Measurements from ENCODE around the gene ARFGEF3.

The ARFGEF3 gene

DNA sequence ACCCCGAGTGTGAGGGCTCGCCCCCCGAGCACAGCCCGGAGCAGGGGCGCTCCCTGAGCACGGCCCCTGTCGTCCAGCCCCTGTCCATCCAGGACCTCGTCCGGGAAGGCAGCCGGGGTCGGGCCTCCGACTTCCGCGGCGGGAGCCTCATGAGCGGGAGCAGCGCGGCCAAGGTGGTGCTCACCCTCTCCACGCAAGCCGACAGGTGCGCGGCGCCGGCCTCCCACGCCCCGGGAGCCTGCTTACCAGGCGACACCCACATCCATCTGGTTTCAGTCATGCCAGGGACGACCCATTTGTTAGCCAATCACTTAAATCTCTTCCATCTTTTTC lies 130.1 kb downstream of the ARFGEF3 start:
- Histone ChIP-seq H3K4me3 (no peak overlapping the region), H3K27ac (no peak overlapping the region)
- TF ChIP-seq, protein P1, sequence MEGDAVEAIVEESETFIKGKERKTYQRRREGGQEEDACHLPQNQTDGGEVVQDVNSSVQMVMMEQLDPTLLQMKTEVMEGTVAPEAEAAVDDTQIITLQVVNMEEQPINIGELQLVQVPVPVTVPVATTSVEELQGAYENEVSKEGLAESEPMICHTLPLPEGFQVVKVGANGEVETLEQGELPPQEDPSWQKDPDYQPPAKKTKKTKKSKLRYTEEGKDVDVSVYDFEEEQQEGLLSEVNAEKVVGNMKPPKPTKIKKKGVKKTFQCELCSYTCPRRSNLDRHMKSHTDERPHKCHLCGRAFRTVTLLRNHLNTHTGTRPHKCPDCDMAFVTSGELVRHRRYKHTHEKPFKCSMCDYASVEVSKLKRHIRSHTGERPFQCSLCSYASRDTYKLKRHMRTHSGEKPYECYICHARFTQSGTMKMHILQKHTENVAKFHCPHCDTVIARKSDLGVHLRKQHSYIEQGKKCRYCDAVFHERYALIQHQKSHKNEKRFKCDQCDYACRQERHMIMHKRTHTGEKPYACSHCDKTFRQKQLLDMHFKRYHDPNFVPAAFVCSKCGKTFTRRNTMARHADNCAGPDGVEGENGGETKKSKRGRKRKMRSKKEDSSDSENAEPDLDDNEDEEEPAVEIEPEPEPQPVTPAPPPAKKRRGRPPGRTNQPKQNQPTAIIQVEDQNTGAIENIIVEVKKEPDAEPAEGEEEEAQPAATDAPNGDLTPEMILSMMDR (IDR thresholded peaks at IDR 0.05): no peak
- DNase-seq (ENCODE audit: low spot score): no peak

DNA sequence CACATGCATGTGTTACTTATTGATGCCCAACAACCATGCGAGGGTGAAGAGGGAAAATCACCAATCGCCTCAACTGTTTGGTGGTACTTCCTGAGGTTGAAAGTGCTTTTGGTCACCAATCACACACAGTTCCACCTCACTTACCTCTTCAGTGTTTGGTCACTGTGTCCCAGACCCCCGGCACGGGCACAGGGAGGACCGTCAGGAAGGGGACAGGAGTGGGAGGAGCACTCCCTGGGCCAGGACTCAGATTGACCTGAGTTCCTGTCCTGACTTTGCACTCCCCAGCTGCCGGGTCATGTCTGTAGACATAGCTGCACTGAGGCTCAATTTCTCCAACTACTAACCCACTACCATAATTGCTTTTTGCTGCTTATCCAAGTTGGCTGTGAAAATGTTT lies 130.7 kb downstream of the ARFGEF3 start:
- H3K27ac ChIP-seq: no peak overlapping the region
- H3K4me3 ChIP-seq: no peak overlapping the region
- TF ChIP-seq, protein P1 (IDR thresholded peaks at IDR 0.05): no peak
- no peak for DNase-seq (ENCODE audit: low spot score)

DNA sequence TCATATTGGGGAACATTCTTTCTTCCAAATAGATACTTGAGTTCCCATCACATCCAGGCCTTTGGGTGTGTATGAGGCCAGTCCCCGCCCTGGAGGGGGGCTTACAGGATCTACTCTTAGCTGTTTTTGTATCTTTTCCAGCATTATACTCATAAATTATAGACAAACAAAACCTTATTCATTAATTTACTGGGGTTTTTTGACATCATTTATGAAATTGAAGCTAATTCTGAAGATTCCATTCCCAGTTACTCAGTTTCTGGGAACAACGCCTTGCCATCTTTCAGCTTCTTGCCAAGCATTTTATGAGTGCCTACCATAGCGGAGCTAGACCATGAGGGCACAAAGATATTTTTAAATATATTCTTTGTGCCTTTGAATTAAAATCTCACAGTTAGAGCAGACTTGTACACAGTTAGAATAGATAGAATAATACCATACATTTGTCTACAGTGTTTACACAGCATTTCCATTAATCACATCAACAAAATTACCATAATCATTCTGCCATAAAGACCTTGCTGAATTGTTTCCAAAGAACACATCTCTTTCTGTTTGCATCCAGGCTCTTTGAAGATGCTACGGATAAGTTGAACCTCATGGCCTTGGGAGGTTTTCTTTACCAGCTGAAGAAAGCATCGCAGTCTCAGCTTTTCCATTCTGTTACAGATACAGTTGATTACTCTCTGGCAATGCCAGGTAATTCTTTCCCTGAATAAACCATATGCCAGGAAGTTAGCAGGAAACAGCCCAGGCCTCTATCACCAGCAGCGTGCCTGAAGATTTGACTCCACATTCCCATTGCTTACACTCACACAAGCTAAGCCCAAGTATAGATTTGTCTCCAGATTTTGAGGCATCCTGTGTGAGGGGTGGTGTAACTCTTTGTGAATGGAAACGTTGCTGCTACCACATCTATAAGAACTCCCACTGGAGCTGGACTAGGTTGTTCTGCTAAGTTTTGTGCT lies 132.0 kb downstream of the ARFGEF3 start:
- no peak overlapping the region for H3K27ac ChIP-seq
- DNase-seq (ENCODE audit: low spot score): no peak
- TF ChIP-seq, protein P1 (IDR thresholded peaks at IDR 0.05): no peak

DNA sequence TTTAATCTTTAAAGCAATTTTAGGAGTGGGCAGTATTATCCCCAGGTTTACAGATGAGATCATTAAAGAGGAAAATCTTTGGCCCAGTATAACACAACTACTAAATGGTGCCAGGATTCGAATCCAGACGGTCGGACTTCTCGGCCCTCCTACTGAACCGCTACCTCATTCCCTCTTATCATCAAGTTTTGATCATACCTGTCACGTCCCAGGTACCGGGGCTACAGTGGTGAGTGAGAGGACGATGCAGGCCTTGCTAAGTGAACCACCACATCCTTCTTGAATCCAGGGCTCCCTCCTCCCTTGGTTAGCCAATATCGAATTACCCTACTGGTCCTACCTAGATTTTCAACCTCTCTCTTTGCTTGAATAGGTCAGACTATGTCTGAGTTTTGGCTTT lies 134.6 kb downstream of the ARFGEF3 start:
- TF ChIP-seq, protein P1 (IDR thresholded peaks at IDR 0.05): no peak
- DNase-seq (ENCODE audit: low spot score): no peak

More for the DNA sequence above, 132.0 kb downstream of the ARFGEF3 start:
- no peak overlapping the region for H3K4me3 ChIP-seq

DNA sequence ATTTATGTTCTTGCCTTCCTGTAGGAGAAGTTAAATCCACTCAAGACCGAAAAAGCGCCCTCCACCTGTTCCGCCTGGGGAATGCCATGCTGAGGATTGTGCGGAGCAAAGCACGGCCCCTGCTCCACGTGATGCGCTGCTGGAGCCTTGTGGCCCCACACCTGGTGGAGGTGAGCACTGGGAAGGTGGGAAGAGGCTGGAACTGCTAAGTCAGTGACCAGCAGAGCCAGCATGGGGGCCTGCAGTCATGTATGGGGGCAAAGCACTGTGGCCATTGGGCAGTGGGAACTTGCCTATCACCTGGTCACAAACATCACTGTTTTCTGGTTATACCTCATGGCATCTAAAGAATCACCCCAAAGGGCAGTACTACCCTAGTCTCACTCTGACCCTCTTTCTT lies 135.0 kb downstream of the ARFGEF3 start:
- TF ChIP-seq, protein P1 (IDR thresholded peaks at IDR 0.05): no peak
- Histone ChIP-seq H3K27ac (no peak overlapping the region), H3K4me3 (no peak overlapping the region)
- DNase-seq (ENCODE audit: low spot score): no peak

More for the DNA sequence above, 134.6 kb downstream of the ARFGEF3 start:
- Histone ChIP-seq H3K4me3 (no peak overlapping the region), H3K27ac (no peak overlapping the region)

DNA sequence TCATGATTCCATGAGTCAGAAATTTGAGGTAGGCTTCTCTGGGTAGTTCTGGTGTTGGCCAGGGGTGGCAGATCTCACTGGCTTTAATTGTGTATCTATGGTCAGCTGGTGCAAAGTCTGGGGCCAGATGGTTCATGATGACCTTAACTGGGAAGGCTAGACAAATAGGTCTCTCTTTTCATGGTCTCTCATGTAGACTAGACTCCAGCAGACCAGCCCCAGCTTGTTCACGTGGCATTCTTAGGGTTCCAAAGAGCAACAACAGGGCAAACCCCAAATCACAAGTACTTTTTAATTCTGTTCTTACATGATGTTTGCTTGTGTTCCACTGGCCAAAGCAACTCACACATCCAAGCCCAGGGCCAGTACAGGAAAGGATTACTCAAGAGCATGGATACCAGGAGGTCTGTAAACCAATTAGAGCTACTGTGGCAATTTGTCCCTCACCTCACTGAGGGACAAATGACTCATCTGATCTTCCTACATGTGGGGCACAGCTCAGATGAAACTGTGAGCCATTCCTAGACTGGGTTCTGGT lies 136.1 kb downstream of the ARFGEF3 start:
- H3K4me3 ChIP-seq: no peak overlapping the region
- TF ChIP-seq, protein P1 (IDR thresholded peaks at IDR 0.05): no peak
- no peak overlapping the region for H3K27ac ChIP-seq
- DNase-seq (ENCODE audit: low spot score): no peak

DNA sequence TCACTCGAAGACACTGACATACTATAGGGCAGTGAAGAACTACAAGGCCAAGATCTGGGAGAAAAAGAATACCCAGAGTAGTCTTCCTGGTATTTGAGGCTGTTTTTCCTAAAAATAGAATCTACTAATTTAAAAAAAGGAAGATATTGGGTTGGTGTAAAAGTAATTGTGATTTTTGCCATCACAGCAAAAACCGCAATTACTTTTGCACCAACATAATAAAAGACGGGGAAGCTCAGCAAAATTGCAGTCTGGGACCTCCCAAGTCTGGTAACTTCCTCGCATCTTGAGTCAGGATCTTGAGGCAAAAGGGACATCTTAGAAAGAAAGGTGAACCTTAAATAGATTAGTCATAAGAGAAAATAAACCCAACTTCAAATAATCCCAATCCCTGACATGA lies 138.7 kb downstream of the ARFGEF3 start:
- DNase-seq (ENCODE audit: low spot score): no peak
- Histone ChIP-seq H3K4me3 (no peak overlapping the region), H3K27ac (no peak overlapping the region)
- TF ChIP-seq, protein P1 (IDR thresholded peaks at IDR 0.05): no peak
